Adrenal gland (tissue), 12 donors: ENCODE results near the gene TBC1D1. TPM values are rescaled to one million over a fixed set of nuclear protein-coding genes. Genes with fewer than 3 reads are reported as not detected.

Experiments
- DNase-seq, 7 donors: peaks; one replicate each; pipeline ENCODE4 v3.0.0-alpha.2; 2019 to 2020
- H3K27ac ChIP-seq, 5 donors: fragments of 200-600 bp; sonication (generic) in 4 of 5; 1 replicate in 3 of 5; 2 replicates in 2 of 5; pipeline versions ENCODE4 v1.5.1 to v1.8.0; 2016 to 2020; ENCODE audit warnings: mild to moderate bottlenecking in 1 of 5
- H3K27me3 ChIP-seq: fragments of 200-600 bp; 2 replicates; pipeline ENCODE4 v1.8.0; 2021
- H3K36me3 ChIP-seq, 2 donors: fragments of 200-600 bp; replicated peaks in 1 of 2; 1 replicate in 1 of 2; 2 replicates in 1 of 2; pipeline versions ENCODE4 v1.5.1 to v1.8.0; 2018 to 2022
- H3K4me1 ChIP-seq, 2 donors: fragments of 200-600 bp; replicated peaks in 1 of 2; 1 replicate in 1 of 2; 2 replicates in 1 of 2; pipeline versions ENCODE4 v1.5.1 to v1.8.0; 2018 to 2021
- H3K4me3 ChIP-seq, 4 donors: fragments of 200-600 bp; sonication (generic) in 3 of 4; one replicate each; pipeline ENCODE4 v1.5.1; 2016 to 2018
- H3K9me3 ChIP-seq, 3 donors: fragments of 200-600 bp; sonication (generic) in 1 of 3; replicated peaks in 1 of 3; 1 replicate in 2 of 3; 2 replicates in 1 of 3; pipeline versions ENCODE4 v1.5.1 to v1.8.0; 2016 to 2021
- CTCF ChIP-seq, 6 experiments: fragments of 450-650 bp in 4 of 6; fragments of 200-600 bp in 2 of 6; sonication (generic) in 1 of 6; IDR thresholded peaks; 1 replicate in 5 of 6; 2 replicates in 1 of 6; pipeline versions ENCODE4 v1.5.1 to v1.8.0; 2016 to 2021; ENCODE audit warnings: antibody characterized with exemption in 6 of 6, mild to moderate bottlenecking in 2 of 6, moderate library complexity in 1 of 6
- POLR2A ChIP-seq, 2 donors: fragments of 450-650 bp; IDR thresholded peaks; one replicate each; pipeline ENCODE4 v1.6.1; 2017; ENCODE audit warnings: antibody characterized with exemption in 2 of 2, mild to moderate bottlenecking in 2 of 2, moderate library complexity in 1 of 2
- WGBS, 4 donors: extraction: QIAGEN DNeasy Blood & Tissue Kit in 2 of 4; methylation state at CpG; one replicate each; pipeline versions ENCODE4 v1.1.5 to v1.1.7; 2013 to 2017; 5-methylcytosine and 5-hydroxymethylcytosine counted together
- intact Hi-C, 2 donors: fragments of 100-400 bp; cut with DNase I; formaldehyde crosslinking; loops; one replicate each; pipeline versions ENCODE4 v1.14.1 to v1.15.0; 2022 to 2023
- polyA plus RNA-seq, 3 donors: library from polyadenylated mRNA; stranded (reverse); fragments of 200-250 nt in 2 of 3; fragments of 350-450 nt in 1 of 3; fragmentation: Illumina TruSeq in 1 of 3; extraction: RNeasy Lipid Tissue Mini Kit (QIAGEN cat#74804) in 1 of 3; gene quantifications; one replicate each; pipeline ENCODE4 v1.2.3, GENCODE V29; 2013 to 2014
- total RNA-seq, 9 donors: library from RNA; depleted of rRNA in 4 of 9; stranded (reverse); fragments of >200 nt in 4 of 9; fragments of 120-200 nt in 1 of 9; fragmentation: NEBNext Ultra II Directional in 1 of 9; extraction: Animal tissue kit (Norgen Biotek cat#: 25700) in 1 of 9; gene quantifications; one replicate each; pipeline versions ENCODE4 v1.1.0 to v1.2.4, GENCODE V29; 2013 to 2023
- donor health status: healthy with polysubstance abuse.
- donor health status: Bipolar disorder and iron deficiency.
- donor health status: DM: yes; HTN: yes; CAD: no.
- donor health status: DM: no; HTN: no; CAD: no.
- donor health status: DM: no; HTN: no; CAD: no.
- donor health status: DM: yes; HTN: yes; CAD: no.

TBC1D1 gene
- total and polyA plus RNA-seq, 12 donors: 16.3 to 77.3 (median 25.7) TPM

GRCh38 chr4:38130884-38131283 is 240.0 kb downstream of the TBC1D1 start:
- no peaks in the 10 kb centered on the region for H3K36me3 ChIP-seq
- TF ChIP-seq POLR2A (IDR thresholded peaks at IDR 0.05) (no peak), CTCF (IDR thresholded peaks at IDR 0.05) (no peak)
- H3K4me1 ChIP-seq: peaks cover 0 to 27% of the 10 kb centered on the region in 2 donors

GRCh38 chr4:38131371-38132091 is 240.6 kb downstream of the TBC1D1 start:
- whole genome bisulfite sequencing, 4 donors: 49 to 66% (median 56%) methylated on average over 10 to 12 of the region's 12 CpGs
- Histone ChIP-seq H3K4me3 (no peak overlapping the region), H3K9me3 (no peaks in the 10 kb centered on the region), H3K4me1 (peaks cover 0 to 27% of the 10 kb centered on the region in 2 donors), H3K27ac (peak overlapping the region in 3 of 5 donors; percentile 10 to 71 (median 42)), H3K27me3 (no peaks in the 10 kb centered on the region), H3K36me3 (no peaks in the 10 kb centered on the region)
- peak in 5 of 7 donors; percentile 46 to 68 (median 53) for DNase-seq
- intact Hi-C loops: no loop called here
- TF ChIP-seq POLR2A (IDR thresholded peaks at IDR 0.05) (no peak), CTCF (IDR thresholded peaks at IDR 0.05) (no peak)

More at GRCh38 chr4:38130884-38131283, 240.0 kb downstream of the TBC1D1 start:
- H3K9me3 ChIP-seq: no peaks in the 10 kb centered on the region
- peak overlapping the region in 1 of 5 donors; percentile 71 for H3K27ac ChIP-seq
- WGBS, 4 donors: 69 to 76% (median 71%) methylated on average over 3 of the region's 3 CpGs
- H3K4me3 ChIP-seq: no peak overlapping the region
- intact Hi-C loops: no loop called here
- H3K27me3 ChIP-seq: no peaks in the 10 kb centered on the region
- DNase-seq: no peak

GRCh38 chr4:38132107-38132673 is 241.3 kb downstream of the TBC1D1 start:
- Histone ChIP-seq H3K27me3 (no peaks in the 10 kb centered on the region), H3K27ac (peak overlapping the region in 3 of 5 donors; percentile 10 to 71 (median 42)), H3K4me3 (no peak overlapping the region), H3K4me1 (peaks cover 0 to 27% of the 10 kb centered on the region in 2 donors), H3K36me3 (no peaks in the 10 kb centered on the region), H3K9me3 (no peaks in the 10 kb centered on the region)
- intact Hi-C loops: no loop called here
- peak in 6 of 7 donors; percentile 33 to 62 (median 38) for DNase-seq
- TF ChIP-seq POLR2A (IDR thresholded peaks at IDR 0.05): no peak
- TF ChIP-seq CTCF (IDR thresholded peaks at IDR 0.05): no peak
- WGBS, 4 donors: 35 to 45% (median 39%) methylated on average over 8 of the region's 8 CpGs

- no peaks in the 10 kb centered on the region for H3K9me3 ChIP-seq
- H3K4me1 ChIP-seq: peaks cover 0 to 27% of the 10 kb centered on the region in 2 donors
- no peak for DNase-seq
- intact Hi-C loops: no loop called here
- H3K4me3 ChIP-seq: no peak overlapping the region
- H3K27me3 ChIP-seq: no peaks in the 10 kb centered on the region
- WGBS, 4 donors: 91 to 92% (median 92%) methylated on average over 14 of the region's 14 CpGs
- H3K27ac ChIP-seq: peak overlapping the region in 1 of 5 donors; percentile 71
- TF ChIP-seq POLR2A (IDR thresholded peaks at IDR 0.05) (no peak), CTCF (IDR thresholded peaks at IDR 0.05) (no peak)
- H3K36me3 ChIP-seq: no peaks in the 10 kb centered on the region
Observed at GRCh38 chr4:38132843-38133662, 242.2 kb downstream of the TBC1D1 start.
